H1 (cell line): Measurements from ENCODE around the gene ZXDA. TPM values are rescaled to one million over a fixed set of nuclear protein-coding genes. Genes with fewer than 3 reads are reported as not detected.

ENCODE experiments used
- CTCF ChIA-PET: fragments of 300-600 bp; sonication (Branson Sonifier 250); formaldehyde crosslinking; loops from one replicate; lab custom pipeline; 2021; ENCODE audit not compliant: partially characterized antibody; lab: Charles Lee
- POLR2A ChIA-PET: fragments of 300-600 bp; sonication (Branson Sonifier 250); formaldehyde crosslinking; loops from one replicate; lab custom pipeline; 2021; ENCODE audit warnings: inconsistent platforms; ENCODE audit not compliant: partially characterized antibody; lab: Charles Lee
- DNase-seq, 2 experiments: peaks; one replicate each; pipeline versions ENCODE4 v3.0.0 to v3.0.0-alpha.2; 2010 to 2022; ENCODE audit warnings: low spot score in 2 of 2, low read depth in 1 of 2, mixed read lengths in 1 of 2
- FAIRE-seq: peaks from 2 replicates; lab custom pipeline; 2011; peaks lifted over from hg19 to GRCh38; lab: Jason Lieb, UNC
- H2AFZ ChIP-seq: 2 replicates; pipeline ENCODE4 v1.8.1; 2012; ENCODE audit warnings: low read length, inconsistent platforms
- H2AK5ac ChIP-seq: 2 replicates; pipeline ENCODE4 v1.6.1; 2013; ENCODE audit warnings: low read depth, low read length
- H2BK120ac ChIP-seq: replicated peaks from 2 replicates; pipeline ENCODE3; 2013; ENCODE audit warnings: low read depth, low read length, inconsistent platforms
- H2BK12ac ChIP-seq: 2 replicates; pipeline ENCODE4 v1.6.1; 2013; ENCODE audit warnings: low read depth, low read length
- H2BK15ac ChIP-seq: 2 replicates; pipeline ENCODE4 v1.6.1; 2013; ENCODE audit warnings: low read length
- H2BK20ac ChIP-seq: 2 replicates; pipeline ENCODE4 v1.6.1; 2013; ENCODE audit warnings: low read length
- H2BK5ac ChIP-seq: 2 replicates; pipeline ENCODE4 v1.6.1; 2013; ENCODE audit warnings: low read depth, low read length
- H3K14ac ChIP-seq: 2 replicates; pipeline ENCODE4 v1.6.1; 2013; ENCODE audit warnings: inconsistent platforms; ENCODE audit not compliant: insufficient read length
- H3K18ac ChIP-seq: 2 replicates; pipeline ENCODE4 v1.6.1; 2013; ENCODE audit warnings: low read length; ENCODE audit errors: extremely low read depth
- H3K23ac ChIP-seq: 2 replicates; pipeline ENCODE4 v1.6.1; 2013; ENCODE audit warnings: inconsistent platforms; ENCODE audit not compliant: insufficient read length
- H3K23me2 ChIP-seq: 2 replicates; pipeline ENCODE4 v1.6.1; 2013; ENCODE audit warnings: low read depth, low read length
- H3K27ac ChIP-seq: 2 replicates; pipeline ENCODE4 v1.6.1; 2011; ENCODE audit warnings: low read depth, low read length, inconsistent platforms
- H3K27me3 ChIP-seq, 4 experiments: replicated peaks in 1 of 4; 1 replicate in 1 of 4; 2 replicates in 3 of 4; pipeline versions ENCODE4 v1.6.1 to v1.8.1; 2011 to 2013; ENCODE audit warnings: low read length in 3 of 4, mild to moderate bottlenecking in 3 of 4, inconsistent platforms in 2 of 4, mixed read lengths in 2 of 4, moderate library complexity in 1 of 4; ENCODE audit not compliant: control insufficient read depth in 3 of 4, insufficient read depth in 3 of 4; ENCODE audit errors: extremely low read depth in 1 of 4
- H3K36me3 ChIP-seq, 4 experiments: 2 replicates each; pipeline versions ENCODE4 v1.6.1 to v1.8.1; 2011 to 2013; ENCODE audit warnings: mild to moderate bottlenecking in 4 of 4, low read length in 3 of 4, moderate library complexity in 2 of 4, control low read depth in 1 of 4, inconsistent platforms in 1 of 4; ENCODE audit not compliant: insufficient read depth in 4 of 4, control insufficient read depth in 2 of 4
- H3K4ac ChIP-seq: replicated peaks from 2 replicates; pipeline ENCODE3; 2013; ENCODE audit warnings: low read length, low read depth, mixed read lengths, inconsistent platforms; ENCODE audit not compliant: insufficient read length
- H3K4me1 ChIP-seq, 4 experiments: replicated peaks in 1 of 4; 1 replicate in 1 of 4; 2 replicates in 3 of 4; pipeline versions ENCODE4 v1.6.1 to v1.8.1; 2011 to 2013; ENCODE audit warnings: low read length in 3 of 4, inconsistent platforms in 2 of 4, mixed read lengths in 1 of 4; ENCODE audit not compliant: insufficient read depth in 4 of 4, control insufficient read depth in 3 of 4
- H3K4me2 ChIP-seq, 2 experiments: 2 replicates each; pipeline versions ENCODE4 v1.6.1 to v1.8.1; 2011 to 2013; ENCODE audit warnings: low read depth in 2 of 2, low read length in 2 of 2, control low read depth in 1 of 2, inconsistent platforms in 1 of 2, mild to moderate bottlenecking in 1 of 2; ENCODE audit not compliant: insufficient read depth in 1 of 2
- H3K4me3 ChIP-seq, 4 experiments: fragments of 200-600, 300-600 bp in 1 of 4; sonication (generic), shearing (Covaris generic), sonication (Bioruptor Twin) in 1 of 4; 2 replicates each; pipeline versions ENCODE4 v1.5.1 to v1.8.1; 2011 to 2016; ENCODE audit warnings: low read length in 4 of 4, low read depth in 3 of 4, control low read depth in 2 of 4, inconsistent platforms in 2 of 4, mild to moderate bottlenecking in 2 of 4, mixed read lengths in 1 of 4, moderate library complexity in 1 of 4; ENCODE audit not compliant: insufficient read depth in 2 of 4; ENCODE audit errors: extremely low read depth in 1 of 4
- H3K56ac ChIP-seq: replicated peaks from 2 replicates; pipeline ENCODE3; 2013; ENCODE audit warnings: low read depth, mild to moderate bottlenecking, mixed read lengths, low read length, inconsistent platforms; ENCODE audit not compliant: insufficient read length
- H3K79me1 ChIP-seq: 2 replicates; pipeline ENCODE4 v1.6.1; 2013; ENCODE audit warnings: low read depth, low read length, control low read depth
- H3K79me2 ChIP-seq, 2 experiments: 2 replicates each; pipeline versions ENCODE4 v1.6.1 to v1.8.1; 2012 to 2013; ENCODE audit warnings: low read length in 2 of 2, mild to moderate bottlenecking in 2 of 2, inconsistent platforms in 1 of 2; ENCODE audit not compliant: insufficient read depth in 2 of 2, control insufficient read depth in 1 of 2
- H3K9ac ChIP-seq, 4 experiments: replicated peaks in 1 of 4; 1 replicate in 1 of 4; 2 replicates in 3 of 4; pipeline versions ENCODE4 v1.6.1 to v1.8.1; 2011 to 2013; ENCODE audit warnings: low read depth in 3 of 4, low read length in 3 of 4, control low read depth in 2 of 4, mild to moderate bottlenecking in 2 of 4, moderate library complexity in 2 of 4, inconsistent platforms in 1 of 4; ENCODE audit errors: extremely low read depth in 1 of 4
- H3K9me3 ChIP-seq, 2 experiments: 2 replicates each; pipeline versions ENCODE4 v1.6.1 to v1.8.1; 2012 to 2013; ENCODE audit warnings: mild to moderate bottlenecking in 2 of 2, moderate library complexity in 2 of 2, control low read depth in 1 of 2, inconsistent platforms in 1 of 2, low read depth in 1 of 2, low read length in 1 of 2, mixed read lengths in 1 of 2; ENCODE audit not compliant: insufficient read depth in 2 of 2
- H4K20me1 ChIP-seq, 2 experiments: replicated peaks in 1 of 2; 2 replicates each; pipeline versions ENCODE3 to v1.8.1; 2011 to 2013; ENCODE audit warnings: inconsistent platforms in 2 of 2, low read length in 2 of 2, mild to moderate bottlenecking in 1 of 2; ENCODE audit not compliant: insufficient read depth in 2 of 2, control insufficient read depth in 1 of 2
- H4K5ac ChIP-seq: 2 replicates; pipeline ENCODE4 v1.6.1; 2013; ENCODE audit warnings: low read length, low read depth, mixed read lengths, inconsistent platforms; ENCODE audit not compliant: insufficient read length
- H4K8ac ChIP-seq: 2 replicates; pipeline ENCODE4 v1.8.0; 2013; ENCODE audit warnings: mild to moderate bottlenecking, moderate library complexity, low read length, inconsistent platforms; ENCODE audit not compliant: insufficient read depth; ENCODE audit errors: extremely low read depth
- H4K91ac ChIP-seq: replicated peaks from 2 replicates; pipeline ENCODE3; 2013; ENCODE audit warnings: low read length, mixed read lengths, inconsistent platforms; ENCODE audit not compliant: insufficient read length
- CEBPB ChIP-seq: IDR thresholded peaks from 2 replicates; pipeline ENCODE4 v1.6.1; 2012; ENCODE audit warnings: low read depth, low read length
- SAP30 ChIP-seq: fragments of 300-600 bp; sonication (generic); IDR thresholded peaks from 2 replicates; pipeline ENCODE4 v1.7.1; 2012; ENCODE audit warnings: low read length, moderate library complexity, mild to moderate bottlenecking, inconsistent platforms; ENCODE audit not compliant: insufficient read depth, insufficient replicate concordance
- WGBS, 2 experiments: shearing (Covaris generic) in 1 of 2; methylation state at CpG; one replicate each; pipeline versions ENCODE4 v1.1.6 to v1.1.7; 2013 to 2015; ENCODE audit warnings: low lambda C conversion rate in 2 of 2, mixed read lengths in 2 of 2, inconsistent platforms in 1 of 2, low coverage in 1 of 2, missing lambda C conversion rate in 1 of 2; ENCODE audit not compliant: insufficient replicate concordance in 2 of 2, insufficient coverage in 1 of 2, insufficient read length in 1 of 2; ENCODE audit errors: extremely low coverage in 1 of 2, missing lambda C conversion rate in 1 of 2; 5-methylcytosine and 5-hydroxymethylcytosine counted together
- polyA plus RNA-seq, 7 experiments: library from polyadenylated mRNA; depleted of rRNA in 3 of 7; stranded (reverse) in 5 of 7; unstranded in 2 of 7; fragments of >200 nt in 5 of 7; fragments of 200-250 nt in 2 of 7; gene quantifications; 1 replicate in 5 of 7; 2 replicates in 1 of 7; 4 replicates in 1 of 7; pipeline versions ENCODE4 v1.2.1 to v1.2.3, GENCODE V29; 2011 to 2013; ENCODE audit warnings: missing spikeins in 2 of 7, mixed read lengths in 2 of 7
- total RNA-seq: library from RNA; stranded (reverse); fragmentation: NEBNext Ultra II Directional; extraction: Animal tissue kit (Norgen Biotek cat#: 25700); gene quantifications from 2 replicates; pipeline ENCODE4 v1.2.1, GENCODE V29; 2021

ZXDA gene
- total and polyA plus RNA-seq, 2 of the 8 experiments (the other 6 are each of a cell fraction or from before 2014, with no cell fraction given): not detected

- H3K9ac ChIP-seq: no peak overlapping the region
- no peak overlapping the region for H2AK5ac ChIP-seq
- FAIRE-seq: no peak
- DNase-seq: no peak
- no peak overlapping the region for H3K4ac ChIP-seq
- no peak overlapping the region for H4K8ac ChIP-seq
- no peak overlapping the region for H3K4me2 ChIP-seq
- H2BK120ac ChIP-seq: no peak overlapping the region
- no peak overlapping the region for H3K4me3 ChIP-seq
- H3K18ac ChIP-seq: no peak overlapping the region
- H3K23me2 ChIP-seq: no peaks in the 10 kb centered on the region
- H2BK20ac ChIP-seq: no peak overlapping the region
- H3K9me3 ChIP-seq: peaks cover 7 to 24% of the 10 kb centered on the region in 2 experiments; a peak in 3 of 4 replicates
- POLR2A ChIA-PET: no interaction called here
- 80% methylated on average over 2 of the region's 2 CpGs; no CpG with 5 or more reads in 1 of the 2 experiments for WGBS, 2 experiments
- H3K56ac ChIP-seq: no peak overlapping the region
- H4K91ac ChIP-seq: no peak overlapping the region
- no peaks in the 10 kb centered on the region for H3K27me3 ChIP-seq
- H3K36me3 ChIP-seq: no peaks in the 10 kb centered on the region
- H4K5ac ChIP-seq: no peak overlapping the region
- H4K20me1 ChIP-seq: no peaks in the 10 kb centered on the region
- no peak overlapping the region for H3K27ac ChIP-seq
- H3K23ac ChIP-seq: no peak overlapping the region
- H2BK12ac ChIP-seq: no peak overlapping the region
- no peaks in the 10 kb centered on the region for H3K4me1 ChIP-seq
- H2BK5ac ChIP-seq: no peak overlapping the region
- no peaks in the 10 kb centered on the region for H3K79me1 ChIP-seq
- no peak overlapping the region for H2BK15ac ChIP-seq
- CTCF ChIA-PET: no interaction called here
- no peak overlapping the region for H2AFZ ChIP-seq
- H3K14ac ChIP-seq: no peak overlapping the region
- no peaks in the 10 kb centered on the region for H3K79me2 ChIP-seq
- TF ChIP-seq SAP30 (no peak), CEBPB (no peak)
Observed at GRCh38 chrX:57951666-57952319, 41.5 kb upstream of the ZXDA start.
